SK-N-SH (cell line): ENCODE results near the gene CREB5. TPM values are rescaled to one million over a fixed set of nuclear protein-coding genes. Genes with fewer than 3 reads are reported as not detected.

ENCODE experiments used
- CTCF ChIA-PET: fragments of 300-600, 350-600 bp; formaldehyde crosslinking; extraction: SDS; loops from one replicate; lab custom pipeline; 2021; lab: Yijun Ruan, JAX
- POLR2A ChIA-PET: fragments of 350-600 bp; sonication (Branson Sonifier 250); formaldehyde crosslinking; extraction: SDS; loops from one replicate; lab custom pipeline; 2020; ENCODE audit warnings: antibody characterized with exemption, inconsistent platforms; lab: Yijun Ruan, JAX
- DNase-seq: peaks from one replicate; pipeline ENCODE4 v3.0.0; 2012
- H2AFZ ChIP-seq: fragments of 200-600 bp; sonication (generic); 2 replicates; pipeline ENCODE4 v1.8.1; 2016; ENCODE audit warnings: antibody characterized with exemption, mild to moderate bottlenecking, low read depth
- H3F3A ChIP-seq: fragments of 200-600 bp; sonication (generic); replicated peaks from 2 replicates; pipeline ENCODE3; 2016; ENCODE audit warnings: antibody characterized with exemption, mild to moderate bottlenecking; ENCODE audit not compliant: insufficient read depth
- H3K27ac ChIP-seq, 2 experiments: fragments of 200-500 bp in 1 of 2; fragments of 200-600 bp in 1 of 2; sonication (Bioruptor generic) in 1 of 2; sonication (generic), shearing (Covaris generic) in 1 of 2; 2 replicates each; pipeline versions ENCODE4 v1.5.1 to v1.6.1; 2014 to 2016; ENCODE audit warnings: low read depth in 2 of 2, inconsistent platforms in 1 of 2, low read length in 1 of 2, mild to moderate bottlenecking in 1 of 2, mixed read lengths in 1 of 2
- H3K27me3 ChIP-seq: fragments of 200-600 bp; sonication (generic), shearing (Covaris generic); 2 replicates; pipeline ENCODE4 v1.6.1; 2016; ENCODE audit warnings: mixed run types; ENCODE audit not compliant: insufficient read depth
- H3K36me3 ChIP-seq, 2 experiments: fragments of 200-500 bp in 1 of 2; fragments of 200-600 bp in 1 of 2; sonication (Bioruptor generic) in 1 of 2; sonication (generic) in 1 of 2; replicated peaks in 1 of 2; 2 replicates each; pipeline versions ENCODE3 to v1.5.1; 2014 to 2016; ENCODE audit warnings: low read length in 1 of 2, mild to moderate bottlenecking in 1 of 2; ENCODE audit not compliant: insufficient read depth in 2 of 2, control insufficient read depth in 1 of 2
- H3K4me1 ChIP-seq, 2 experiments: fragments of 200-500 bp in 1 of 2; fragments of 200-600 bp in 1 of 2; sonication (Bioruptor generic) in 1 of 2; sonication (generic), shearing (Covaris generic) in 1 of 2; 2 replicates each; pipeline versions ENCODE4 v1.5.1 to v1.6.1; 2014 to 2016; ENCODE audit warnings: low read depth in 1 of 2, low read length in 1 of 2, mixed run types in 1 of 2; ENCODE audit not compliant: insufficient read depth in 2 of 2, control insufficient read depth in 1 of 2
- H3K4me2 ChIP-seq: fragments of 200-600 bp; sonication (generic), shearing (Covaris generic); 2 replicates; pipeline ENCODE4 v1.6.1; 2017; ENCODE audit warnings: mixed run types
- H3K4me3 ChIP-seq, 2 experiments: fragments of 200-500 bp in 1 of 2; fragments of 200-600 bp in 1 of 2; sonication (Bioruptor generic) in 1 of 2; sonication (generic), shearing (Covaris generic) in 1 of 2; 2 replicates each; pipeline versions ENCODE4 v1.5.1 to v1.8.1; 2014 to 2016; ENCODE audit warnings: low read depth in 2 of 2, inconsistent platforms in 1 of 2, low read length in 1 of 2, mild to moderate bottlenecking in 1 of 2, mixed read lengths in 1 of 2, moderate library complexity in 1 of 2
- H3K79me2 ChIP-seq: fragments of 200-600 bp; sonication (generic); 2 replicates; pipeline ENCODE4 v1.8.1; 2017; ENCODE audit warnings: mild to moderate bottlenecking; ENCODE audit not compliant: insufficient read depth
- H3K9ac ChIP-seq: fragments of 200-600 bp; sonication (generic); 2 replicates; pipeline ENCODE4 v1.6.1; 2017; ENCODE audit warnings: mixed run types
- H3K9me2 ChIP-seq: fragments of 200-600 bp; sonication (generic); 2 replicates; pipeline ENCODE4 v1.6.1; 2017; ENCODE audit warnings: mixed run types
- H3K9me3 ChIP-seq: fragments of 200-600 bp; sonication (generic); 2 replicates; pipeline ENCODE4 v1.6.1; 2017; ENCODE audit warnings: mixed run types, mild to moderate bottlenecking, moderate library complexity
- H4K20me1 ChIP-seq: fragments of 200-600 bp; sonication (generic); 2 replicates; pipeline ENCODE4 v1.6.1; 2017; ENCODE audit warnings: mild to moderate bottlenecking, mixed run types; ENCODE audit not compliant: insufficient read depth
- CHD2 ChIP-seq: fragments of 150-350 bp; IDR thresholded peaks from 2 replicates; pipeline ENCODE4 v1.6.1; 2018; ENCODE audit warnings: low read length; ENCODE audit not compliant: partially characterized antibody
- ELF1 ChIP-seq: IDR thresholded peaks from 2 replicates; pipeline ENCODE4 v1.4.0; 2012
- EP300 ChIP-seq, 2 experiments: IDR thresholded peaks; 2 replicates each; pipeline versions ENCODE4 v1.4.0 to v1.6.1; 2012; ENCODE audit warnings: borderline replicate concordance in 1 of 2, low read depth in 1 of 2, low read length in 1 of 2
- FOSL2 ChIP-seq: IDR thresholded peaks from 2 replicates; pipeline ENCODE4 v1.4.0; 2012; ENCODE audit warnings: low read depth, mild to moderate bottlenecking, moderate library complexity, borderline replicate concordance
- GATA2 ChIP-seq: sonication (generic); formaldehyde crosslinking; IDR thresholded peaks from 2 replicates; pipeline ENCODE4 v1.5.0; 2020; ENCODE audit warnings: mild to moderate bottlenecking, missing genetic modification reagents
- JUND ChIP-seq: IDR thresholded peaks from 2 replicates; pipeline ENCODE4 v1.4.0; 2012
- MEF2A ChIP-seq: IDR thresholded peaks from 2 replicates; pipeline ENCODE4 v1.4.0; 2012; ENCODE audit warnings: low read depth, borderline replicate concordance
- NFIC ChIP-seq: IDR thresholded peaks from 2 replicates; pipeline ENCODE4 v1.4.0; 2012; ENCODE audit warnings: borderline replicate concordance
- NRF1 ChIP-seq: IDR thresholded peaks from 2 replicates; pipeline ENCODE4 v1.6.1; 2012; ENCODE audit warnings: low read depth, mild to moderate bottlenecking, low read length
- RAD21 ChIP-seq: IDR thresholded peaks from 2 replicates; pipeline ENCODE4 v1.6.1; 2012; ENCODE audit warnings: mild to moderate bottlenecking, low read length
- RFX5 ChIP-seq: IDR thresholded peaks from 2 replicates; pipeline ENCODE4 v1.6.1; 2012; ENCODE audit warnings: mild to moderate bottlenecking, improper control_type of control experiment, low read length
- RXRA ChIP-seq: IDR thresholded peaks from 2 replicates; pipeline ENCODE4 v1.4.0; 2012; ENCODE audit warnings: low read depth, mild to moderate bottlenecking, borderline replicate concordance
- TCF12 ChIP-seq: IDR thresholded peaks from 2 replicates; pipeline ENCODE4 v1.4.0; 2012
- YY1 ChIP-seq: IDR thresholded peaks from 2 replicates; pipeline ENCODE4 v1.4.0; 2012; ENCODE audit warnings: low read depth, mild to moderate bottlenecking
- WGBS: methylation state at CpG from one replicate; pipeline ENCODE4 v1.1.6; 2017; ENCODE audit warnings: low lambda C conversion rate; 5-methylcytosine and 5-hydroxymethylcytosine counted together
- polyA plus RNA-seq, 3 experiments: library from polyadenylated mRNA; depleted of rRNA; stranded (reverse); fragments of >200 nt; gene quantifications; 2 replicates each; pipeline ENCODE4 v1.2.3, GENCODE V29; 2012
- TF ChIP-seq, protein P1 (sequence below): fragments of 200-600 bp; sonication (generic); IDR thresholded peaks from 2 replicates; pipeline ENCODE4 v1.6.1; 2017; ENCODE audit warnings: antibody characterized with exemption, mild to moderate bottlenecking, moderate library complexity
- TF ChIP-seq, protein P2 (sequence below): IDR thresholded peaks from 2 replicates; pipeline ENCODE4 v1.4.0; 2012; ENCODE audit warnings: low read depth, borderline replicate concordance

The CREB5 gene
- polyA plus RNA-seq, 1 of the 3 experiments (the other 2 are of a cell fraction) = 19.3 TPM

DNA sequence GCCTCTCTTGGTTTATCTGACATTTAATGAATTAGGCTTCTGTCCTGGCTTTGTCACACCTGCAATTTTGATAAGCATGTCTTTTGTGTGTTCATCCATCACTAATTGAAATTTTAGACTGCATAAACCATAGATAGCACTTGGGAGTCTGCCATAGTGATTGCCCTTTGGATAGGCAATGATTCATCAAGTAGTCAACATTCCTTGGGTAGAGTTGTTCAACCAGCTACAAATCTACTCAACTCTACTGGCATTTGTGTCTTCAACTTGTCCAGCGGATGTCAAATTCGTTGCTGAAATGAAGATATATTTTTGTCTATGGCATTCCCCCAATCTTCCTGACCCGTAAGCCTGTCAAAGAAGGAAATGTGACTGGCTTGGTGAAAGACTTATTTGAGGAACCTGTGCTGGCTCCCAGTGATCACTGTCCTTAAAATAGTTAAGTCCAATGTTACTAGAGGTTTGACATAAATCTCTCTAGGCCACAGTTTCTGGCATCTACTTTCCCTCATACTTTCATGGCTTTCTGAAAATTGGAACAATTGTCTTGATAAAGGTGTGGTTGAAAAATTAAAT is 33.7 kb upstream of the CREB5 start:
- Histone ChIP-seq H3K27ac (no peak overlapping the region), H3K4me3 (no peak overlapping the region), H3K4me2 (no peak overlapping the region), H3K9ac (no peak overlapping the region), H4K20me1 (no peaks in the 10 kb centered on the region), H3K36me3 (no peaks in the 10 kb centered on the region), H3K9me2 (no peaks in the 10 kb centered on the region), H2AFZ (no peak overlapping the region), H3K79me2 (no peaks in the 10 kb centered on the region), H3F3A (no peaks in the 10 kb centered on the region), H3K4me1 (no peaks in the 10 kb centered on the region), H3K9me3 (no peaks in the 10 kb centered on the region), H3K27me3 (peaks cover 12% of the 10 kb centered on the region; the same call in 1 of the 2 replicates)
- CTCF ChIA-PET = interaction anchor here (0.7 to 5.4 kb wide), 13 partner anchors 10 to 475 kb away, joined by 3 to 38 read pairs (median 3); no protein-coding TSS in a partner anchor
- no peak for DNase-seq
- no peak for TF ChIP-seq JUND
- no peak for TF ChIP-seq GATA2 (CRISPR knock-in tag)
- TF ChIP-seq FOSL2 = no peak
- TF ChIP-seq ELF1 = no peak
- TF ChIP-seq RFX5 = no peak
- TF ChIP-seq, protein P1, sequence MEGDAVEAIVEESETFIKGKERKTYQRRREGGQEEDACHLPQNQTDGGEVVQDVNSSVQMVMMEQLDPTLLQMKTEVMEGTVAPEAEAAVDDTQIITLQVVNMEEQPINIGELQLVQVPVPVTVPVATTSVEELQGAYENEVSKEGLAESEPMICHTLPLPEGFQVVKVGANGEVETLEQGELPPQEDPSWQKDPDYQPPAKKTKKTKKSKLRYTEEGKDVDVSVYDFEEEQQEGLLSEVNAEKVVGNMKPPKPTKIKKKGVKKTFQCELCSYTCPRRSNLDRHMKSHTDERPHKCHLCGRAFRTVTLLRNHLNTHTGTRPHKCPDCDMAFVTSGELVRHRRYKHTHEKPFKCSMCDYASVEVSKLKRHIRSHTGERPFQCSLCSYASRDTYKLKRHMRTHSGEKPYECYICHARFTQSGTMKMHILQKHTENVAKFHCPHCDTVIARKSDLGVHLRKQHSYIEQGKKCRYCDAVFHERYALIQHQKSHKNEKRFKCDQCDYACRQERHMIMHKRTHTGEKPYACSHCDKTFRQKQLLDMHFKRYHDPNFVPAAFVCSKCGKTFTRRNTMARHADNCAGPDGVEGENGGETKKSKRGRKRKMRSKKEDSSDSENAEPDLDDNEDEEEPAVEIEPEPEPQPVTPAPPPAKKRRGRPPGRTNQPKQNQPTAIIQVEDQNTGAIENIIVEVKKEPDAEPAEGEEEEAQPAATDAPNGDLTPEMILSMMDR = no peak
- 45% methylated on average over 3 of the region's 3 CpGs for WGBS
- POLR2A ChIA-PET = no interaction called here

DNA sequence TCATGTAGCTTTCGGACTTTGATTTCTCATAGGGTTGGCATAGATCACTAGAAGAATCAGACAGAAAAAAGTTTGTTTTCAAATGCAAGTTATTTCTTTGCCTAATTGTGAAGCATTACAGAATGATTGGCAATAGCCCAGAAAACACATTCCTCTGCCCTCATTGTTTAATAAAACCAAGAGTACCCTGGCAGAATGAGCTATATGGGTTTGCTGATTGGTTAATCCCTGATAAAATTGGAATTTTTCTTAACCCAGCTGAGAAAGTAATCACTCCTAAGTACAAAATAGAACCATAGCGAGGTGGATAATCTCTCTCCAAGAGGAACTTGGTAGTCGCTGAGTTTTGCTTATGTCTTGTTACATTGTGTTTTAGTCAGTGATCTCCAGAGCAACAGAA is 30.9 kb upstream of the CREB5 start:
- CTCF ChIA-PET = interaction anchor here (0.8 to 5.4 kb wide), 5 partner anchors 8 to 483 kb away, joined by 3 to 38 read pairs (median 4); no protein-coding TSS in a partner anchor

More for the DNA sequence above, 30.9 kb upstream of the CREB5 start:
- Histone ChIP-seq H3K9ac (no peak overlapping the region), H3K9me2 (no peaks in the 10 kb centered on the region), H3K79me2 (no peaks in the 10 kb centered on the region), H3K27ac (no peak overlapping the region), H3K9me3 (no peaks in the 10 kb centered on the region)
- TF ChIP-seq EP300 (IDR thresholded peaks at IDR 0.05; ENCODE audit: borderline replicate concordance in 1 of 2, low read depth in 1 of 2, low read length in 1 of 2) = no peak
- TF ChIP-seq RFX5 = no peak
- TF ChIP-seq, protein P2, sequence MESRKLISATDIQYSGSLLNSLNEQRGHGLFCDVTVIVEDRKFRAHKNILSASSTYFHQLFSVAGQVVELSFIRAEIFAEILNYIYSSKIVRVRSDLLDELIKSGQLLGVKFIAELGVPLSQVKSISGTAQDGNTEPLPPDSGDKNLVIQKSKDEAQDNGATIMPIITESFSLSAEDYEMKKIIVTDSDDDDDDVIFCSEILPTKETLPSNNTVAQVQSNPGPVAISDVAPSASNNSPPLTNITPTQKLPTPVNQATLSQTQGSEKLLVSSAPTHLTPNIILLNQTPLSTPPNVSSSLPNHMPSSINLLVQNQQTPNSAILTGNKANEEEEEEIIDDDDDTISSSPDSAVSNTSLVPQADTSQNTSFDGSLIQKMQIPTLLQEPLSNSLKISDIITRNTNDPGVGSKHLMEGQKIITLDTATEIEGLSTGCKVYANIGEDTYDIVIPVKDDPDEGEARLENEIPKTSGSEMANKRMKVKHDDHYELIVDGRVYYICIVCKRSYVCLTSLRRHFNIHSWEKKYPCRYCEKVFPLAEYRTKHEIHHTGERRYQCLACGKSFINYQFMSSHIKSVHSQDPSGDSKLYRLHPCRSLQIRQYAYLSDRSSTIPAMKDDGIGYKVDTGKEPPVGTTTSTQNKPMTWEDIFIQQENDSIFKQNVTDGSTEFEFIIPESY = no peak
- no peak for TF ChIP-seq NFIC
- TF ChIP-seq RXRA = no peak
- TF ChIP-seq NRF1 = no peak
- no peak for TF ChIP-seq CHD2
- no peak for TF ChIP-seq YY1
- no peak for TF ChIP-seq MEF2A
- no peak for TF ChIP-seq GATA2 (CRISPR knock-in tag)
- no peak for TF ChIP-seq TCF12
- TF ChIP-seq FOSL2 = no peak
- no peak for TF ChIP-seq RAD21
- TF ChIP-seq, all 33 proteins: peak for 0
- H3K4me1 ChIP-seq = no peaks in the 10 kb centered on the region; a peak in 1 of 4 replicates
- H2AFZ ChIP-seq = no peak overlapping the region
- no peak for DNase-seq
- H3K4me3 ChIP-seq = no peak overlapping the region
- no peaks in the 10 kb centered on the region for H3F3A ChIP-seq
- 62% methylated on average over 3 of the region's 3 CpGs for WGBS
- H3K27me3 ChIP-seq = peaks cover 18% of the 10 kb centered on the region; the same call in 1 of the 2 replicates
- H3K4me2 ChIP-seq = no peak overlapping the region
- POLR2A ChIA-PET = no interaction called here
- no peaks in the 10 kb centered on the region for H4K20me1 ChIP-seq
- no peaks in the 10 kb centered on the region for H3K36me3 ChIP-seq
